Measurements from ENCODE around the gene SLC24A4. TPM values are rescaled to one million over a fixed set of nuclear protein-coding genes. Genes with fewer than 3 reads are reported as not detected.

Gene SLC24A4
- total and polyA plus RNA-seq, 2 donors (not counting 3 experiments of a cell fraction or from before 2014, with no cell fraction given) = 0.07 to 0.08 TPM

DNA sequence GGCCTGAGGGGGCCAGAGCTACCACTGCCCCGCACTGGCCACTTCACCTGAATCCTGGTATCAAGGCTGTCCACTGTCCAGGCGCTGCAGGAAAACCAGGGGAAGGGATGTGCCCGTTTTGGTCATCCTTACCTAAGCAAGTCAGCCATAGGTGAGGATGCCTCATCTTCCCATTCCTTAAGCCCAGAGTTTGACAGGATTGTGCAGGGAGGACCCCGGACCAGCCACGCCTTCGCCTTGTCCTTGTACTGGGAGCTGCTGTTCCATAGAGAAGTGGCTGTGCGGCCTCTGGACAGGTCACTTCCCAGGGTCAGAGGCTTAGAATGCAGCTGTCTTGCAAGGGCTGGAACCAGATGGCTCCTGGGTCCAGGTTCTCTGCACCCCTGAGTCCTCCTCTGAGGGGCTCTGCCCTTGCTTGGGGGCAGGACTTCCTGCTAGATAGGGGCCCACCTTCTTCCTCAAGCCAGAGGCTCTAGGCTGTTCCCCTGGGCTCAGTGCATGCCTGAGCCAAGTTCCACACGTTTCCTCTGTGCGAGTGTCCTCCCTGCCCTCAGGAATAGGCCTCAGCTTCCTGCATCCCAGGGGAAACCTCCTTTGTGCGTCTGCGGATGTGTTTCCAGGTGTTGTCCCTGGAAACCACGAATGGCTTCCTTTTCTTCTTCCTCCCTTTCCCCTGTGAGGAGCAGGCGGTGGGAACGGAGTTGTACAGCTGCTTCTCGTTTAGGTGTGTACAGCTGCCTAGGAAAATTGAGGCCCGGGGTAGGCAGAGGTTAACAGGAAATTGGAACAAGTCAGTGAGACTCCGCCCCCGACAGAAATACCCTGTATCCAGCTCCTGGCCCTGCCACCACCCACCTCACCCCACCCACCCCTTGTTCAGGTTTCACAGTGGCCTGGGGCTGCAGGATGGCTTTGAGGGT, 136.3 kb downstream of the SLC24A4 start:
- no peaks in the 10 kb centered on the region for H3K9me3 ChIP-seq (replicated peaks; ENCODE audit: control insufficient read depth, insufficient read depth, low read length)
- intact Hi-C loops (cut with micrococcal nuclease) (loop anchor here (1.0 to 5.0 kb wide), 3 partner anchors 307 to 949 kb away; partner anchors contain the start of gene PPP4R3A), dilution Hi-C loops (cut with MboI; ENCODE audit: extremely low pct_ligation_motif_present, low sequenced_read_pairs) (no loop called here)
- peaks cover 30% of the 10 kb centered on the region for H3K4me1 ChIP-seq (ENCODE audit: control insufficient read depth, extremely low read depth, insufficient read depth, low read length)
- H3K9me1 ChIP-seq (replicated peaks; ENCODE audit: control insufficient read depth, extremely low read depth, insufficient read depth, low read length) = no peaks in the 10 kb centered on the region
- TF ChIP-seq, protein P1, sequence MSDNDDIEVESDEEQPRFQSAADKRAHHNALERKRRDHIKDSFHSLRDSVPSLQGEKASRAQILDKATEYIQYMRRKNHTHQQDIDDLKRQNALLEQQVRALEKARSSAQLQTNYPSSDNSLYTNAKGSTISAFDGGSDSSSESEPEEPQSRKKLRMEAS (IDR thresholded peaks at IDR 0.05; ENCODE audit: insufficient read depth, insufficient read length) = no peak
- TF ChIP-seq POLR2AphosphoS5 (IDR thresholded peaks at IDR 0.05; ENCODE audit: insufficient read depth, low read depth, low read length) = no peak
- peak; percentile 5 for TF ChIP-seq JUN (IDR thresholded peaks at IDR 0.05; ENCODE audit: borderline replicate concordance, insufficient read depth, insufficient read length, low read depth)
- H3K36me3 ChIP-seq (ENCODE audit: control insufficient read depth in 2 of 2, extremely low read depth in 1 of 2, insufficient read depth in 2 of 2, low read length in 2 of 2) = no peaks in the 10 kb centered on the region
- no peak overlapping the region for H3K4me3 ChIP-seq (replicated peaks in 1 of 3; ENCODE audit: insufficient read depth in 1 of 3, low read depth in 1 of 3, low read length in 3 of 3)
- H3K9ac ChIP-seq (replicated peaks; ENCODE audit: extremely low read depth, insufficient read depth, low read length) = no peak overlapping the region
- no peaks in the 10 kb centered on the region for H3K27me3 ChIP-seq (ENCODE audit: control insufficient read depth in 2 of 2, insufficient read depth in 2 of 2, low read length in 2 of 2)
- POLR2A ChIA-PET = interaction anchor here (1.0 to 1.6 kb wide), 2 partner anchors 82 to 337 kb away, joined by 4 to 5 read pairs; partner anchors contain the start of genes CPSF2 and NDUFB1
- H2AFZ ChIP-seq (ENCODE audit: low read depth, low read length) = peak overlapping the region; percentile 93
- H3K4me2 ChIP-seq (ENCODE audit: insufficient read depth, low read length) = peak overlapping the region; percentile 21
- H3K27ac ChIP-seq (ENCODE audit: insufficient read depth, low read depth, low read length) = peak overlapping the region; percentile 86
- peak; percentile 67 for FAIRE-seq
- H3K79me2 ChIP-seq (ENCODE audit: control insufficient read depth, insufficient read depth, low read length) = no peaks in the 10 kb centered on the region
- CTCF ChIA-PET = interaction anchor here (0.8 to 3.1 kb wide), 15 partner anchors 15 to 324 kb away, joined by 3 to 17 read pairs (median 3); no protein-coding TSS in a partner anchor
- DNase-seq (ENCODE audit: low read depth, low spot score) = peak; percentile 76
- no peaks in the 10 kb centered on the region for H4K20me1 ChIP-seq (replicated peaks; ENCODE audit: control insufficient read depth, extremely low read depth, insufficient read depth, low read length)
- no TSS peak for BruUV-seq (replicated peaks)

DNA sequence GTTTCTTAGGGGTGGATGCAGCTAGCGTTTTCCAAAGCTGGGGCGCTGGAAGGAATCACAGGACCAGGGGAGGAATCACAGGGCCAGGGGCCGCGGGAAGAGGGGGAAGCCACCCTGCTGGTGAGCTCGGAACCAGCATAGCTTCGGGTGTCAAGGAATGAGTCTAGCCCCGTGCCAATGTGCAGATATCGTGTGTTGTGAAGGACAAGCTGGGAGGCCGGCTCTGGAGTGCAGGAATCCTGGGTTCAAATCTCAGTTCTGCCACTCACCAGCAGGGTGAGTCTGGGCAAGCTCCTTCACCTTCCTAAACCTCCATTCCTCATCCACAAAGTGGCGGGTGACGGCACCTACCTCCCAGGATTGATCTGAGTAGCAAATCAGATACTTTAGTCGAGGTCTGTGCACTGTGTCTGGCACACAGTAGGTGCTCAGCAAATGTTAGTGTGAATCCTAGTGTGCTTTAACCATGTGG, 137.0 kb downstream of the SLC24A4 start:
- FAIRE-seq = no peak
- peak overlapping the region; percentile 86 for H3K27ac ChIP-seq (ENCODE audit: insufficient read depth, low read depth, low read length)
- BruUV-seq (replicated peaks) = no TSS peak

More for the DNA sequence above, 137.0 kb downstream of the SLC24A4 start:
- Histone ChIP-seq H3K9me1 (replicated peaks; ENCODE audit: control insufficient read depth, extremely low read depth, insufficient read depth, low read length) (no peaks in the 10 kb centered on the region), H3K79me2 (ENCODE audit: control insufficient read depth, insufficient read depth, low read length) (no peaks in the 10 kb centered on the region), H3K36me3 (ENCODE audit: control insufficient read depth in 2 of 2, extremely low read depth in 1 of 2, insufficient read depth in 2 of 2, low read length in 2 of 2) (no peaks in the 10 kb centered on the region), H3K4me3 (replicated peaks in 1 of 3; ENCODE audit: insufficient read depth in 1 of 3, low read depth in 1 of 3, low read length in 3 of 3) (no peak overlapping the region), H3K4me2 (ENCODE audit: insufficient read depth, low read length) (no peak overlapping the region), H4K20me1 (replicated peaks; ENCODE audit: control insufficient read depth, extremely low read depth, insufficient read depth, low read length) (no peaks in the 10 kb centered on the region), H3K27me3 (ENCODE audit: control insufficient read depth in 2 of 2, insufficient read depth in 2 of 2, low read length in 2 of 2) (no peaks in the 10 kb centered on the region), H2AFZ (ENCODE audit: low read depth, low read length) (peak overlapping the region; percentile 93), H3K9me3 (replicated peaks; ENCODE audit: control insufficient read depth, insufficient read depth, low read length) (no peaks in the 10 kb centered on the region), H3K9ac (replicated peaks; ENCODE audit: extremely low read depth, insufficient read depth, low read length) (peak overlapping the region; percentile 42), H3K4me1 (ENCODE audit: control insufficient read depth, extremely low read depth, insufficient read depth, low read length) (peaks cover 30% of the 10 kb centered on the region)
- ChIA-PET POLR2A (interaction anchor here (1.0 to 1.6 kb wide), 2 partner anchors 81 to 338 kb away, joined by 4 to 5 read pairs; partner anchors contain the start of genes CPSF2 and NDUFB1), CTCF (interaction anchor here (0.8 to 3.1 kb wide), 14 partner anchors 21 to 227 kb away, joined by 3 to 17 read pairs (median 4); no protein-coding TSS in a partner anchor)
- TF ChIP-seq POLR2A (IDR thresholded peaks at IDR 0.05; ENCODE audit: low read depth, low read length) = no peak
- TF ChIP-seq FOS (IDR thresholded peaks at IDR 0.05; ENCODE audit: borderline replicate concordance, insufficient read depth, low read length) = no peak
- TF ChIP-seq EZH2 (IDR thresholded peaks at IDR 0.05; ENCODE audit: borderline replicate concordance, low read depth, low read length, severe bottlenecking) = no peak
- no peak for TF ChIP-seq MYC (IDR thresholded peaks at IDR 0.05; ENCODE audit: low read depth, low read length)
- TF ChIP-seq, protein P1 (IDR thresholded peaks at IDR 0.05; ENCODE audit: insufficient read depth, insufficient read length) = no peak
- TF ChIP-seq GATA2 (IDR thresholded peaks at IDR 0.05; ENCODE audit: insufficient read depth, insufficient read length, low read depth, low read length) = no peak
- TF ChIP-seq, protein P2, sequence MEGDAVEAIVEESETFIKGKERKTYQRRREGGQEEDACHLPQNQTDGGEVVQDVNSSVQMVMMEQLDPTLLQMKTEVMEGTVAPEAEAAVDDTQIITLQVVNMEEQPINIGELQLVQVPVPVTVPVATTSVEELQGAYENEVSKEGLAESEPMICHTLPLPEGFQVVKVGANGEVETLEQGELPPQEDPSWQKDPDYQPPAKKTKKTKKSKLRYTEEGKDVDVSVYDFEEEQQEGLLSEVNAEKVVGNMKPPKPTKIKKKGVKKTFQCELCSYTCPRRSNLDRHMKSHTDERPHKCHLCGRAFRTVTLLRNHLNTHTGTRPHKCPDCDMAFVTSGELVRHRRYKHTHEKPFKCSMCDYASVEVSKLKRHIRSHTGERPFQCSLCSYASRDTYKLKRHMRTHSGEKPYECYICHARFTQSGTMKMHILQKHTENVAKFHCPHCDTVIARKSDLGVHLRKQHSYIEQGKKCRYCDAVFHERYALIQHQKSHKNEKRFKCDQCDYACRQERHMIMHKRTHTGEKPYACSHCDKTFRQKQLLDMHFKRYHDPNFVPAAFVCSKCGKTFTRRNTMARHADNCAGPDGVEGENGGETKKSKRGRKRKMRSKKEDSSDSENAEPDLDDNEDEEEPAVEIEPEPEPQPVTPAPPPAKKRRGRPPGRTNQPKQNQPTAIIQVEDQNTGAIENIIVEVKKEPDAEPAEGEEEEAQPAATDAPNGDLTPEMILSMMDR (IDR thresholded peaks at IDR 0.05; ENCODE audit: extremely low read depth in 1 of 2, insufficient read depth in 1 of 2, low read depth in 1 of 2, low read length in 2 of 2) = peak in 1 of 2 donors; percentile 33
- TF ChIP-seq POLR2AphosphoS5 (IDR thresholded peaks at IDR 0.05; ENCODE audit: insufficient read depth, low read depth, low read length) = no peak
- no peak for DNase-seq (ENCODE audit: low read depth, low spot score)
- intact Hi-C loops (cut with micrococcal nuclease) (loop anchor here (1.0 to 5.0 kb wide), 3 partner anchors 308 to 950 kb away; partner anchors contain the start of gene PPP4R3A), dilution Hi-C loops (cut with MboI; ENCODE audit: extremely low pct_ligation_motif_present, low sequenced_read_pairs) (no loop called here)

Measured in endothelial cell of umbilical vein (primary cell).